Glutamatergic neuron (in vitro differentiated cells): ENCODE data around the gene CSNK1G1. TPM values are rescaled to one million over a fixed set of nuclear protein-coding genes. Genes with fewer than 3 reads are reported as not detected.

Experiments used
- DNase-seq: peaks from one replicate; pipeline ENCODE4 v3.0.0; 2022
- H3K27ac Mint-ChIP-seq: one replicate; pipeline ENCODE4 v1.8.0; 2020; ENCODE audit warnings: mild to moderate bottlenecking, mixed read lengths, inconsistent platforms; ENCODE audit not compliant: unreplicated experiment
- H3K27me3 Mint-ChIP-seq: one replicate; pipeline ENCODE4 v1.8.0; 2020; ENCODE audit warnings: mild to moderate bottlenecking, moderate library complexity, mixed read lengths, inconsistent platforms; ENCODE audit not compliant: unreplicated experiment
- H3K36me3 Mint-ChIP-seq: one replicate; pipeline ENCODE4 v1.8.0; 2020; ENCODE audit warnings: mild to moderate bottlenecking, mixed read lengths, inconsistent platforms; ENCODE audit not compliant: unreplicated experiment
- H3K4me1 Mint-ChIP-seq: one replicate; pipeline ENCODE4 v1.8.0; 2020; ENCODE audit warnings: mild to moderate bottlenecking, low read depth, mixed read lengths, inconsistent platforms; ENCODE audit not compliant: unreplicated experiment
- H3K4me3 Mint-ChIP-seq: one replicate; pipeline ENCODE4 v1.8.0; 2020; ENCODE audit warnings: mild to moderate bottlenecking, mixed read lengths, inconsistent platforms; ENCODE audit not compliant: unreplicated experiment
- H3K9me3 Mint-ChIP-seq: one replicate; pipeline ENCODE4 v1.8.0; 2020; ENCODE audit warnings: mild to moderate bottlenecking, moderate library complexity, mixed read lengths, inconsistent platforms; ENCODE audit not compliant: unreplicated experiment
- total RNA-seq: library from RNA; stranded (reverse); fragmentation: NEBNext Ultra II Directional; extraction: Animal tissue kit (Norgen Biotek cat#: 25700); gene quantifications from one replicate; pipeline ENCODE4 v1.2.1, GENCODE V29; 2021; ENCODE audit not compliant: unreplicated experiment
- TF ChIP-seq, protein P1 (sequence below): fragments of 200-600 bp; sonication (generic); IDR thresholded peaks from one replicate; pipeline ENCODE4 v1.5.0; 2021; ENCODE audit not compliant: partially characterized antibody, unreplicated experiment

CSNK1G1 gene
- total RNA-seq, 1 donor from 2014 or later, result 34.2 TPM

GRCh38 chr15:64369078-64369607 lies 13.2 kb upstream of the CSNK1G1 start:
- no peaks in the 10 kb centered on the region for H3K27me3 Mint-ChIP-seq

DNA sequence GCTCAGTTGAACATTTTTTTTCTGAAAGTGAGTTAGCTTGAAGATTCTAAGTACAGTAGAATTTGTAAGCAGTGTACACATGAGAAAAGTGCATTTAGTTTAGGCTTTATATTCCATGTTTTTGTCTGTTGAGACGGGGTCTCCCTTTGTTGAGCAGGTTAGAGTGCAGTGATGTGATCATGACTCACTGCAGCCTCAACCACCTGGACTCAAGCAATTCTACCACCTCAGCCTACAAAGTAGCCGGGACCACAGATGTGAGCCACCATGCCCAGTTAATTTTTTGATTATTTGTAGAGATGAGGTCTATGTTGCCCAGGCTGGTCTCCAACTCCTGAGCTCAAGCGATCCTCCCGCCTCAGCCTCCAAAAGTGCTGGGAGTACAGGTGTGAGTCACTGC lies 5.3 kb upstream of the CSNK1G1 start:
- TF ChIP-seq, protein P1, sequence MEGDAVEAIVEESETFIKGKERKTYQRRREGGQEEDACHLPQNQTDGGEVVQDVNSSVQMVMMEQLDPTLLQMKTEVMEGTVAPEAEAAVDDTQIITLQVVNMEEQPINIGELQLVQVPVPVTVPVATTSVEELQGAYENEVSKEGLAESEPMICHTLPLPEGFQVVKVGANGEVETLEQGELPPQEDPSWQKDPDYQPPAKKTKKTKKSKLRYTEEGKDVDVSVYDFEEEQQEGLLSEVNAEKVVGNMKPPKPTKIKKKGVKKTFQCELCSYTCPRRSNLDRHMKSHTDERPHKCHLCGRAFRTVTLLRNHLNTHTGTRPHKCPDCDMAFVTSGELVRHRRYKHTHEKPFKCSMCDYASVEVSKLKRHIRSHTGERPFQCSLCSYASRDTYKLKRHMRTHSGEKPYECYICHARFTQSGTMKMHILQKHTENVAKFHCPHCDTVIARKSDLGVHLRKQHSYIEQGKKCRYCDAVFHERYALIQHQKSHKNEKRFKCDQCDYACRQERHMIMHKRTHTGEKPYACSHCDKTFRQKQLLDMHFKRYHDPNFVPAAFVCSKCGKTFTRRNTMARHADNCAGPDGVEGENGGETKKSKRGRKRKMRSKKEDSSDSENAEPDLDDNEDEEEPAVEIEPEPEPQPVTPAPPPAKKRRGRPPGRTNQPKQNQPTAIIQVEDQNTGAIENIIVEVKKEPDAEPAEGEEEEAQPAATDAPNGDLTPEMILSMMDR, result no peak
- no peaks in the 10 kb centered on the region for H3K27me3 Mint-ChIP-seq
- peaks cover 4% of the 10 kb centered on the region for H3K4me1 Mint-ChIP-seq
- no peak overlapping the region for H3K4me3 Mint-ChIP-seq
- no peak overlapping the region for H3K27ac Mint-ChIP-seq
- peaks cover 6% of the 10 kb centered on the region for H3K9me3 Mint-ChIP-seq
- no peak for DNase-seq
- no peaks in the 10 kb centered on the region for H3K36me3 Mint-ChIP-seq

More at GRCh38 chr15:64369078-64369607, 13.2 kb upstream of the CSNK1G1 start:
- TF ChIP-seq, protein P1, result no peak
- H3K4me3 Mint-ChIP-seq, result no peak overlapping the region
- DNase-seq, result no peak
- no peaks in the 10 kb centered on the region for H3K9me3 Mint-ChIP-seq
- no peaks in the 10 kb centered on the region for H3K4me1 Mint-ChIP-seq
- H3K27ac Mint-ChIP-seq, result no peak overlapping the region
- no peaks in the 10 kb centered on the region for H3K36me3 Mint-ChIP-seq

DNA sequence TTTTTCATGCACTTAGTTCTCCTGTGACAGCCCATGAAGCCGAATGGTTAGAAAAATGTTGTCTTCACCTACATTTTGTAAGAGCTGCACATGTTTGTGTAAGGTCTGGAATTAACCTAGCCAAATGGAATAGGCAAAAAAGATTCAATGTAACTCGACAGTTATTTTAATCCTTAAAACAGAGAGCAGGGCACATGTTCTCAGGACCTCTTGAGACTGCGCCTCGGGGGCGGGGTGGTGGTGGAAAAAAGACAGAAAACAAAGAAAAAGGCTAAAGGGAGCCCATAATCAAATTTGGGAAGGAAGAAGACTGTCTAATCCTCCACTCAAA lies 702 bp upstream of the CSNK1G1 start:
- Mint-ChIP-seq H3K9me3 (peaks cover 14% of the 10 kb centered on the region), H3K4me1 (peaks cover 10% of the 10 kb centered on the region), H3K4me3 (peak overlapping the region; percentile 98), H3K36me3 (no peaks in the 10 kb centered on the region), H3K27ac (peak overlapping the region; percentile 93), H3K27me3 (no peaks in the 10 kb centered on the region)
- TF ChIP-seq, protein P1, result peak; percentile 10
- no peak for DNase-seq

GRCh38 chr15:64355348-64355943 lies 527 bp downstream of the CSNK1G1 start:
- H3K27ac Mint-ChIP-seq, result peak overlapping the region; percentile 77
- peak; percentile 35 for DNase-seq
- TF ChIP-seq, protein P1, result no peak
- H3K4me1 Mint-ChIP-seq, result peaks cover 10% of the 10 kb centered on the region
- H3K9me3 Mint-ChIP-seq, result peaks cover 14% of the 10 kb centered on the region
- H3K36me3 Mint-ChIP-seq, result no peaks in the 10 kb centered on the region
- no peaks in the 10 kb centered on the region for H3K27me3 Mint-ChIP-seq
- H3K4me3 Mint-ChIP-seq, result peak overlapping the region; percentile 98

- H3K36me3 Mint-ChIP-seq, result no peaks in the 10 kb centered on the region
- DNase-seq, result no peak
- TF ChIP-seq, protein P1, result no peak
- H3K27ac Mint-ChIP-seq, result peak overlapping the region; percentile 77
- peaks cover 14% of the 10 kb centered on the region for H3K9me3 Mint-ChIP-seq
- no peaks in the 10 kb centered on the region for H3K27me3 Mint-ChIP-seq
- H3K4me1 Mint-ChIP-seq, result peaks cover 10% of the 10 kb centered on the region
- peak overlapping the region; percentile 98 for H3K4me3 Mint-ChIP-seq
Observed at GRCh38 chr15:64354688-64355344, 1.2 kb downstream of the CSNK1G1 start.
